WTC11 (cell line): ENCODE data around the gene PHRF1. TPM values are rescaled to one million over a fixed set of nuclear protein-coding genes. Genes with fewer than 3 reads are reported as not detected.

Experiments
- ATAC-seq: fragments of 200-7000 bp; cut with Tn5 transposase; 2 replicates; pipeline ENCODE4 v1.10.0; 2021; ENCODE audit warnings: mild to moderate bottlenecking, moderate library complexity
- CTCF ChIA-PET: fragments of 300-600 bp; sonication (Branson Sonifier 250); formaldehyde crosslinking; loops from one replicate; lab custom pipeline; 2021; ENCODE audit warnings: antibody characterized with exemption; lab: Charles Lee
- POLR2A ChIA-PET: fragments of 350-600 bp; sonication (Branson Sonifier 250); formaldehyde crosslinking; loops from one replicate; lab custom pipeline; 2021; ENCODE audit warnings: antibody characterized with exemption; lab: Charles Lee
- DNase-seq: peaks from one replicate; pipeline ENCODE4 v3.0.0; 2021; ENCODE audit warnings: low spot score
- H3K27ac Mint-ChIP-seq: 2 replicates; pipeline ENCODE4 v1.8.0; 2021; ENCODE audit warnings: mixed read lengths
- H3K27me3 Mint-ChIP-seq: 2 replicates; pipeline ENCODE4 v1.8.0; 2021; ENCODE audit warnings: low read depth, mild to moderate bottlenecking, moderate library complexity, mixed read lengths
- H3K36me3 Mint-ChIP-seq: 2 replicates; pipeline ENCODE4 v1.8.0; 2021; ENCODE audit warnings: mixed read lengths
- H3K4me1 Mint-ChIP-seq: 2 replicates; pipeline ENCODE4 v1.8.0; 2022; ENCODE audit warnings: mixed read lengths
- H3K4me3 Mint-ChIP-seq: 2 replicates; pipeline ENCODE4 v1.8.0; 2021; ENCODE audit warnings: mild to moderate bottlenecking, moderate library complexity, mixed read lengths
- H3K9me3 Mint-ChIP-seq: 2 replicates; pipeline ENCODE4 v1.8.0; 2021; ENCODE audit warnings: mixed read lengths
- FOXP1 ChIP-seq: sonication (generic); formaldehyde crosslinking; IDR thresholded peaks from 2 replicates; pipeline ENCODE4 v1.8.0; 2022; ENCODE audit warnings: missing genetic modification reagents, mild to moderate bottlenecking, moderate library complexity, borderline replicate concordance
- GABPB1 ChIP-seq: sonication (generic); formaldehyde crosslinking; IDR thresholded peaks from 2 replicates; pipeline ENCODE4 v1.8.1; 2023; ENCODE audit warnings: mild to moderate bottlenecking, missing genetic modification reagents
- MYBL2 ChIP-seq: sonication (generic); formaldehyde crosslinking; IDR thresholded peaks from 2 replicates; pipeline ENCODE4 v1.8.1; 2023; ENCODE audit warnings: mild to moderate bottlenecking, moderate library complexity, missing genetic modification reagents
- NFE2L1 ChIP-seq: sonication (generic); formaldehyde crosslinking; IDR thresholded peaks from 2 replicates; pipeline ENCODE4 v1.8.1; 2023; ENCODE audit warnings: missing genetic modification reagents
- SP1 ChIP-seq: sonication (generic); formaldehyde crosslinking; conservative IDR thresholded peaks from 2 replicates; pipeline ENCODE4 v1.8.1; 2022; ENCODE audit warnings: missing genetic modification reagents
- ZNF396 ChIP-seq: fragments of 250-450 bp; sonication (Bioruptor Pico); IDR thresholded peaks from 2 replicates; pipeline ENCODE4 v1.8.0; 2021; ENCODE audit warnings: mild to moderate bottlenecking, moderate library complexity, borderline replicate concordance
- ZNF416 ChIP-seq: fragments of 250-450 bp; sonication (Bioruptor Pico); IDR thresholded peaks from 2 replicates; pipeline ENCODE4 v1.9.0; 2021; ENCODE audit warnings: mild to moderate bottlenecking, inconsistent platforms
- total RNA-seq: library from RNA; stranded (reverse); gene quantifications from 3 replicates; pipeline ENCODE4 v1.2.3, GENCODE V29; 2021
- TF ChIP-seq, protein P1 (sequence below): sonication (generic); formaldehyde crosslinking; IDR thresholded peaks from 2 replicates; pipeline ENCODE4 v1.8.1; 2023; ENCODE audit warnings: mild to moderate bottlenecking, missing genetic modification reagents
- TF ChIP-seq, protein P2 (sequence below): fragments of 250-450 bp; sonication (Bioruptor Pico); IDR thresholded peaks from 2 replicates; pipeline ENCODE4 v1.9.0; 2021; ENCODE audit warnings: mild to moderate bottlenecking
- TF ChIP-seq, protein P3 (sequence below): sonication (generic); formaldehyde crosslinking; IDR thresholded peaks from 2 replicates; pipeline ENCODE4 v1.8.1; 2022; ENCODE audit warnings: mild to moderate bottlenecking, moderate library complexity, missing genetic modification reagents
- TF ChIP-seq, protein P4 (sequence below): fragments of 250-450 bp; sonication (Bioruptor Pico); IDR thresholded peaks from 2 replicates; pipeline ENCODE4 v1.8.0; 2021; ENCODE audit warnings: mild to moderate bottlenecking
- TF ChIP-seq, protein P5 (sequence below): sonication (generic); formaldehyde crosslinking; IDR thresholded peaks from 2 replicates; pipeline ENCODE4 v1.8.1; 2023; ENCODE audit warnings: mild to moderate bottlenecking, missing genetic modification reagents, borderline replicate concordance
- TF ChIP-seq, protein P6 (sequence below): sonication (generic); formaldehyde crosslinking; IDR thresholded peaks from 2 replicates; pipeline ENCODE4 v1.8.0; 2022; ENCODE audit warnings: mild to moderate bottlenecking, missing genetic modification reagents
- TF ChIP-seq, protein P7 (sequence below): sonication (generic); formaldehyde crosslinking; IDR thresholded peaks from 2 replicates; pipeline ENCODE4 v1.8.1; 2022; ENCODE audit warnings: low read depth, mild to moderate bottlenecking, moderate library complexity, missing genetic modification reagents, borderline replicate concordance
- TF ChIP-seq, protein P8 (sequence below): sonication (generic); formaldehyde crosslinking; IDR thresholded peaks from 2 replicates; pipeline ENCODE4 v1.8.0; 2022; ENCODE audit warnings: mild to moderate bottlenecking, missing genetic modification reagents

The PHRF1 gene
- total RNA-seq, 1 experiment from 2014 or later, result 46.9 TPM

DNA sequence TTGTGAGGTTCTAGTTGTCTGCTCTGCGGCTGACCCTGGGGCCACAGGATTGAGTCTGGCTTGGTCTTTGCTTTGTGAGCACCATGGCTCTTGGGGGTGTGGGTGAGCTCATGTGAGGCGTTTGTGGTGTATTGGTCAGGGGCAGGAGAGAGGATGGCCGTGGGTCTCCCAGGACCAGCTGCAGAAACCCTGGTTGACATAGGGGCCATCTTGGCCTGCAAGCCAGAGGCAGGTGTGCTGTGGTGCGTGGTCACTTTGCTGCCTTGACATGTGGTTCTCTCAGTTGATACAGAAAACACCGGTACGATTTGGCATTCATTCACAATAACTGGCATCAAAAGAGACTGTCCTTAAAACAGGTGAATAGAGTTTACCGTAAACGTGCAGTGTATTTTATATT is 11.3 kb downstream of the PHRF1 start (continued):
- TF ChIP-seq, protein P1, sequence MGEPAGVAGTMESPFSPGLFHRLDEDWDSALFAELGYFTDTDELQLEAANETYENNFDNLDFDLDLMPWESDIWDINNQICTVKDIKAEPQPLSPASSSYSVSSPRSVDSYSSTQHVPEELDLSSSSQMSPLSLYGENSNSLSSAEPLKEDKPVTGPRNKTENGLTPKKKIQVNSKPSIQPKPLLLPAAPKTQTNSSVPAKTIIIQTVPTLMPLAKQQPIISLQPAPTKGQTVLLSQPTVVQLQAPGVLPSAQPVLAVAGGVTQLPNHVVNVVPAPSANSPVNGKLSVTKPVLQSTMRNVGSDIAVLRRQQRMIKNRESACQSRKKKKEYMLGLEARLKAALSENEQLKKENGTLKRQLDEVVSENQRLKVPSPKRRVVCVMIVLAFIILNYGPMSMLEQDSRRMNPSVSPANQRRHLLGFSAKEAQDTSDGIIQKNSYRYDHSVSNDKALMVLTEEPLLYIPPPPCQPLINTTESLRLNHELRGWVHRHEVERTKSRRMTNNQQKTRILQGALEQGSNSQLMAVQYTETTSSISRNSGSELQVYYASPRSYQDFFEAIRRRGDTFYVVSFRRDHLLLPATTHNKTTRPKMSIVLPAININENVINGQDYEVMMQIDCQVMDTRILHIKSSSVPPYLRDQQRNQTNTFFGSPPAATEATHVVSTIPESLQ (CRISPR knock-in tag), result no peak
- TF ChIP-seq, protein P2, sequence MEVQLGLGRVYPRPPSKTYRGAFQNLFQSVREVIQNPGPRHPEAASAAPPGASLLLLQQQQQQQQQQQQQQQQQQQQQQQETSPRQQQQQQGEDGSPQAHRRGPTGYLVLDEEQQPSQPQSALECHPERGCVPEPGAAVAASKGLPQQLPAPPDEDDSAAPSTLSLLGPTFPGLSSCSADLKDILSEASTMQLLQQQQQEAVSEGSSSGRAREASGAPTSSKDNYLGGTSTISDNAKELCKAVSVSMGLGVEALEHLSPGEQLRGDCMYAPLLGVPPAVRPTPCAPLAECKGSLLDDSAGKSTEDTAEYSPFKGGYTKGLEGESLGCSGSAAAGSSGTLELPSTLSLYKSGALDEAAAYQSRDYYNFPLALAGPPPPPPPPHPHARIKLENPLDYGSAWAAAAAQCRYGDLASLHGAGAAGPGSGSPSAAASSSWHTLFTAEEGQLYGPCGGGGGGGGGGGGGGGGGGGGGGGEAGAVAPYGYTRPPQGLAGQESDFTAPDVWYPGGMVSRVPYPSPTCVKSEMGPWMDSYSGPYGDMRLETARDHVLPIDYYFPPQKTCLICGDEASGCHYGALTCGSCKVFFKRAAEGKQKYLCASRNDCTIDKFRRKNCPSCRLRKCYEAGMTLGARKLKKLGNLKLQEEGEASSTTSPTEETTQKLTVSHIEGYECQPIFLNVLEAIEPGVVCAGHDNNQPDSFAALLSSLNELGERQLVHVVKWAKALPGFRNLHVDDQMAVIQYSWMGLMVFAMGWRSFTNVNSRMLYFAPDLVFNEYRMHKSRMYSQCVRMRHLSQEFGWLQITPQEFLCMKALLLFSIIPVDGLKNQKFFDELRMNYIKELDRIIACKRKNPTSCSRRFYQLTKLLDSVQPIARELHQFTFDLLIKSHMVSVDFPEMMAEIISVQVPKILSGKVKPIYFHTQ (CRISPR knock-in tag), result no peak
- TF ChIP-seq, protein P3, sequence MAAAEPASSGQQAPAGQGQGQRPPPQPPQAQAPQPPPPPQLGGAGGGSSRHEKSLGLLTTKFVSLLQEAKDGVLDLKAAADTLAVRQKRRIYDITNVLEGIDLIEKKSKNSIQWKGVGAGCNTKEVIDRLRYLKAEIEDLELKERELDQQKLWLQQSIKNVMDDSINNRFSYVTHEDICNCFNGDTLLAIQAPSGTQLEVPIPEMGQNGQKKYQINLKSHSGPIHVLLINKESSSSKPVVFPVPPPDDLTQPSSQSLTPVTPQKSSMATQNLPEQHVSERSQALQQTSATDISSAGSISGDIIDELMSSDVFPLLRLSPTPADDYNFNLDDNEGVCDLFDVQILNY (CRISPR knock-in tag), result no peak
- TF ChIP-seq, protein P4, sequence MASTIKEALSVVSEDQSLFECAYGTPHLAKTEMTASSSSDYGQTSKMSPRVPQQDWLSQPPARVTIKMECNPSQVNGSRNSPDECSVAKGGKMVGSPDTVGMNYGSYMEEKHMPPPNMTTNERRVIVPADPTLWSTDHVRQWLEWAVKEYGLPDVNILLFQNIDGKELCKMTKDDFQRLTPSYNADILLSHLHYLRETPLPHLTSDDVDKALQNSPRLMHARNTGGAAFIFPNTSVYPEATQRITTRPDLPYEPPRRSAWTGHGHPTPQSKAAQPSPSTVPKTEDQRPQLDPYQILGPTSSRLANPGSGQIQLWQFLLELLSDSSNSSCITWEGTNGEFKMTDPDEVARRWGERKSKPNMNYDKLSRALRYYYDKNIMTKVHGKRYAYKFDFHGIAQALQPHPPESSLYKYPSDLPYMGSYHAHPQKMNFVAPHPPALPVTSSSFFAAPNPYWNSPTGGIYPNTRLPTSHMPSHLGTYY (CRISPR knock-in tag), result no peak
- TF ChIP-seq, protein P5, sequence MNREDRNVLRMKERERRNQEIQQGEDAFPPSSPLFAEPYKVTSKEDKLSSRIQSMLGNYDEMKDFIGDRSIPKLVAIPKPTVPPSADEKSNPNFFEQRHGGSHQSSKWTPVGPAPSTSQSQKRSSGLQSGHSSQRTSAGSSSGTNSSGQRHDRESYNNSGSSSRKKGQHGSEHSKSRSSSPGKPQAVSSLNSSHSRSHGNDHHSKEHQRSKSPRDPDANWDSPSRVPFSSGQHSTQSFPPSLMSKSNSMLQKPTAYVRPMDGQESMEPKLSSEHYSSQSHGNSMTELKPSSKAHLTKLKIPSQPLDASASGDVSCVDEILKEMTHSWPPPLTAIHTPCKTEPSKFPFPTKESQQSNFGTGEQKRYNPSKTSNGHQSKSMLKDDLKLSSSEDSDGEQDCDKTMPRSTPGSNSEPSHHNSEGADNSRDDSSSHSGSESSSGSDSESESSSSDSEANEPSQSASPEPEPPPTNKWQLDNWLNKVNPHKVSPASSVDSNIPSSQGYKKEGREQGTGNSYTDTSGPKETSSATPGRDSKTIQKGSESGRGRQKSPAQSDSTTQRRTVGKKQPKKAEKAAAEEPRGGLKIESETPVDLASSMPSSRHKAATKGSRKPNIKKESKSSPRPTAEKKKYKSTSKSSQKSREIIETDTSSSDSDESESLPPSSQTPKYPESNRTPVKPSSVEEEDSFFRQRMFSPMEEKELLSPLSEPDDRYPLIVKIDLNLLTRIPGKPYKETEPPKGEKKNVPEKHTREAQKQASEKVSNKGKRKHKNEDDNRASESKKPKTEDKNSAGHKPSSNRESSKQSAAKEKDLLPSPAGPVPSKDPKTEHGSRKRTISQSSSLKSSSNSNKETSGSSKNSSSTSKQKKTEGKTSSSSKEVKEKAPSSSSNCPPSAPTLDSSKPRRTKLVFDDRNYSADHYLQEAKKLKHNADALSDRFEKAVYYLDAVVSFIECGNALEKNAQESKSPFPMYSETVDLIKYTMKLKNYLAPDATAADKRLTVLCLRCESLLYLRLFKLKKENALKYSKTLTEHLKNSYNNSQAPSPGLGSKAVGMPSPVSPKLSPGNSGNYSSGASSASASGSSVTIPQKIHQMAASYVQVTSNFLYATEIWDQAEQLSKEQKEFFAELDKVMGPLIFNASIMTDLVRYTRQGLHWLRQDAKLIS (CRISPR knock-in tag), result no peak
- TF ChIP-seq, protein P6, sequence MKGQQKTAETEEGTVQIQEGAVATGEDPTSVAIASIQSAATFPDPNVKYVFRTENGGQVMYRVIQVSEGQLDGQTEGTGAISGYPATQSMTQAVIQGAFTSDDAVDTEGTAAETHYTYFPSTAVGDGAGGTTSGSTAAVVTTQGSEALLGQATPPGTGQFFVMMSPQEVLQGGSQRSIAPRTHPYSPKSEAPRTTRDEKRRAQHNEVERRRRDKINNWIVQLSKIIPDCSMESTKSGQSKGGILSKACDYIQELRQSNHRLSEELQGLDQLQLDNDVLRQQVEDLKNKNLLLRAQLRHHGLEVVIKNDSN (CRISPR knock-in tag), result no peak
- TF ChIP-seq, protein P7, sequence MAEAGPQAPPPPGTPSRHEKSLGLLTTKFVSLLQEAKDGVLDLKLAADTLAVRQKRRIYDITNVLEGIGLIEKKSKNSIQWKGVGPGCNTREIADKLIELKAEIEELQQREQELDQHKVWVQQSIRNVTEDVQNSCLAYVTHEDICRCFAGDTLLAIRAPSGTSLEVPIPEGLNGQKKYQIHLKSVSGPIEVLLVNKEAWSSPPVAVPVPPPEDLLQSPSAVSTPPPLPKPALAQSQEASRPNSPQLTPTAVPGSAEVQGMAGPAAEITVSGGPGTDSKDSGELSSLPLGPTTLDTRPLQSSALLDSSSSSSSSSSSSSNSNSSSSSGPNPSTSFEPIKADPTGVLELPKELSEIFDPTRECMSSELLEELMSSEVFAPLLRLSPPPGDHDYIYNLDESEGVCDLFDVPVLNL (CRISPR knock-in tag), result no peak
- no peak for TF ChIP-seq ZNF416 (CRISPR knock-in tag)
- no peak for TF ChIP-seq ZNF396 (CRISPR knock-in tag)
- TF ChIP-seq FOXP1 (CRISPR knock-in tag), result no peak
- TF ChIP-seq NFE2L1 (CRISPR knock-in tag), result no peak
- no peak for TF ChIP-seq GABPB1 (CRISPR knock-in tag)
- TF ChIP-seq, all 79 proteins: peak for 0

DNA sequence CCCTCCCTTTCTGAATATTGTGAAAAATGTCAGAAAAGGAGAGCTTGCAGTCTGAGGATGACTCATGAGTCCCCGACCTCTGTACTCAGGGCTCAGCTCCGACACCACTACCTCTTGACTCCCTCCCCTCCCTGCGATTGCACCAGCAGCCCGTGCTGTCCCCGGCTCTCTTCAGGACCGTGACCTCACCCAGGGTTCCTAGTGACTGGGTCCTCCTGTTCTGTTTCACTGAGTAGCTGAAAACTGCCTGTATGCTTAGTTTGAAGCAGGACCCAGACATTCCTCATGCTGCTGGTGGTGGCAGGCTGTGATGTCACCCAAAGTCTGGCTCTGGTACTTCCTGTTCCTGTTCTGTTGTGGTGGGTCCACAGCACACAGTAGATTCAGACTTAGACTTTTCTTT is 11.7 kb downstream of the PHRF1 start:
- ChIA-PET CTCF (no interaction called here), POLR2A (no interaction called here)
- DNase-seq (no peak), ATAC-seq (no peak)
- no peak overlapping the region for H3K27ac Mint-ChIP-seq
- H3K36me3 Mint-ChIP-seq, result peaks cover 59% of the 10 kb centered on the region
- H3K4me3 Mint-ChIP-seq, result no peak overlapping the region
- no peaks in the 10 kb centered on the region for H3K27me3 Mint-ChIP-seq
- H3K9me3 Mint-ChIP-seq, result no peaks in the 10 kb centered on the region
- no peaks in the 10 kb centered on the region for H3K4me1 Mint-ChIP-seq
- TF ChIP-seq GABPB1 (CRISPR knock-in tag) (peak; percentile 97), SP1 (CRISPR knock-in tag) (no peak), MYBL2 (CRISPR knock-in tag) (no peak)
- TF ChIP-seq, protein P8, sequence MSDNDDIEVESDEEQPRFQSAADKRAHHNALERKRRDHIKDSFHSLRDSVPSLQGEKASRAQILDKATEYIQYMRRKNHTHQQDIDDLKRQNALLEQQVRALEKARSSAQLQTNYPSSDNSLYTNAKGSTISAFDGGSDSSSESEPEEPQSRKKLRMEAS (CRISPR knock-in tag), result no peak
